OCI-M2 (cell line): ENCODE data around the gene CSNK2A3.
"Not testable (repeated sequence)": the region's sequence is repeated elsewhere in the genome, so short reads cannot be mapped to it uniquely, and the experiment has no call there.

Experiments used
- DNase-seq: peaks from one replicate; lab custom pipeline; 2025; ENCODE audit not compliant: unreplicated experiment; lab: John Stamatoyannopoulos, UW

CSNK2A3 gene

GRCh38 chr11:11352878-11353277, at the start of gene CSNK2A3:
CSNK2A3 (minus strand) TSS chr11:11353250; CDS start chr11:11353119, 131 bp downstream.
- not testable (repeated sequence) for DNase-seq

- DNase-seq = no peak
Measured at GRCh38 chr11:11401960-11402535, 49.0 kb upstream of the CSNK2A3 start.

GRCh38 chr11:11400635-11401232, 47.7 kb upstream of the CSNK2A3 start:
- DNase-seq = no peak

- DNase-seq = no peak
Measured at GRCh38 chr11:11400121-11400520, 47.1 kb upstream of the CSNK2A3 start.

GRCh38 chr11:11397781-11398180, 44.7 kb upstream of the CSNK2A3 start:
- no peak for DNase-seq

- DNase-seq = no peak
Measured at GRCh38 chr11:11397036-11397415, 44.0 kb upstream of the CSNK2A3 start.

GRCh38 chr11:11396301-11397035, 43.4 kb upstream of the CSNK2A3 start:
- no peak for DNase-seq

GRCh38 chr11:11395126-11395525, 42.1 kb upstream of the CSNK2A3 start:
- DNase-seq = no peak

- DNase-seq = no peak
Measured at GRCh38 chr11:11394241-11394640, 41.2 kb upstream of the CSNK2A3 start.

- no peak for DNase-seq
Measured at GRCh38 chr11:11391796-11392463, 38.9 kb upstream of the CSNK2A3 start.

GRCh38 chr11:11391169-11391568, 38.1 kb upstream of the CSNK2A3 start:
- DNase-seq = no peak

- no peak for DNase-seq
Measured at GRCh38 chr11:11390068-11390771, 37.2 kb upstream of the CSNK2A3 start.

- DNase-seq = no peak
Measured at GRCh38 chr11:11389238-11389637, 36.2 kb upstream of the CSNK2A3 start.

GRCh38 chr11:11387622-11388305, 34.7 kb upstream of the CSNK2A3 start:
- no peak for DNase-seq

- DNase-seq = no peak
Measured at GRCh38 chr11:11387207-11387606, 34.2 kb upstream of the CSNK2A3 start.

- DNase-seq = no peak
Measured at GRCh38 chr11:11384829-11385228, 31.8 kb upstream of the CSNK2A3 start.

- DNase-seq = no peak
Measured at GRCh38 chr11:11383995-11384394, 30.9 kb upstream of the CSNK2A3 start.

- no peak for DNase-seq
Measured at GRCh38 chr11:11382858-11383532, 29.9 kb upstream of the CSNK2A3 start.

GRCh38 chr11:11381471-11382105, 28.5 kb upstream of the CSNK2A3 start:
- DNase-seq = no peak

GRCh38 chr11:11380883-11381282, 27.8 kb upstream of the CSNK2A3 start:
- no peak for DNase-seq
